ENCODE measurements around the gene CR1.

GRCh38 chr1:207463021-207463420 lies 32.9 kb upstream of the CR1 start:
- TF ChIP-seq POLR2A (IDR thresholded peaks at IDR 0.05) = no peak
- TF ChIP-seq CTCF (IDR thresholded peaks at IDR 0.05) = no peak

Measured in Peyer's patch (tissue), 4 donors.